OCI-LY1 (cell line): ENCODE results near the gene EDDM3A.

Experiments used
- H2AFZ ChIP-seq: fragments of 200-600 bp; sonication (generic), shearing (Covaris generic); 2 replicates; pipeline ENCODE4 v1.6.0; 2014; ENCODE audit warnings: antibody characterized with exemption, mild to moderate bottlenecking, low read length
- H3F3A ChIP-seq: fragments of 200-600 bp; sonication (generic), shearing (Covaris generic); 2 replicates; pipeline ENCODE4 v1.6.0; 2014; ENCODE audit warnings: mild to moderate bottlenecking, antibody characterized with exemption, low read length, moderate library complexity; ENCODE audit not compliant: insufficient read depth
- H3K27ac ChIP-seq: fragments of 200-600 bp; sonication (generic); 2 replicates; pipeline ENCODE4 v1.5.1; 2014; ENCODE audit warnings: low read length, mixed run types, mild to moderate bottlenecking, low read depth; ENCODE audit not compliant: poor library complexity, severe bottlenecking
- H3K27me3 ChIP-seq: fragments of 200-600 bp; sonication (generic); 2 replicates; pipeline ENCODE4 v1.6.0; 2014; ENCODE audit warnings: antibody characterized with exemption, mild to moderate bottlenecking, low read length, moderate library complexity; ENCODE audit not compliant: insufficient read depth
- H3K36me3 ChIP-seq: fragments of 200-600 bp; sonication (generic); 2 replicates; pipeline ENCODE4 v1.6.1; 2014; ENCODE audit warnings: mild to moderate bottlenecking, antibody characterized with exemption, low read length, moderate library complexity, mixed read lengths; ENCODE audit not compliant: insufficient read depth
- H3K4me1 ChIP-seq: fragments of 200-600 bp; sonication (generic); 2 replicates; pipeline ENCODE4 v1.5.1; 2014; ENCODE audit warnings: mild to moderate bottlenecking, low read length, moderate library complexity; ENCODE audit not compliant: insufficient read depth, severe bottlenecking
- H3K4me2 ChIP-seq: fragments of 200-600 bp; sonication (generic), shearing (Covaris generic); 2 replicates; pipeline ENCODE4 v1.6.1; 2014; ENCODE audit warnings: low read length
- H3K4me3 ChIP-seq: fragments of 200-600 bp; sonication (generic); 2 replicates; pipeline ENCODE4 v1.5.1; 2014; ENCODE audit warnings: low read length, low read depth, mild to moderate bottlenecking, mixed read lengths; ENCODE audit not compliant: poor library complexity, severe bottlenecking
- H3K79me2 ChIP-seq: fragments of 200-600 bp; shearing (Covaris generic); 2 replicates; pipeline ENCODE4 v1.6.1; 2016; ENCODE audit warnings: mixed run types, low read length, mixed read lengths; ENCODE audit not compliant: insufficient read depth
- H3K9ac ChIP-seq: fragments of 200-600 bp; sonication (generic), shearing (Covaris generic); 2 replicates; pipeline ENCODE4 v1.6.1; 2014; ENCODE audit warnings: mild to moderate bottlenecking, low read length, mixed read lengths
- H3K9me2 ChIP-seq: fragments of 200-600 bp; sonication (generic), shearing (Covaris generic); 2 replicates; pipeline ENCODE4 v1.6.1; 2014; ENCODE audit warnings: low read depth, mild to moderate bottlenecking, low read length, mixed read lengths
- H3K9me3 ChIP-seq: fragments of 200-600 bp; shearing (Covaris generic); 2 replicates; pipeline ENCODE4 v1.6.1; 2014; ENCODE audit warnings: low read length, mixed read lengths
- H4K20me1 ChIP-seq: fragments of 200-600 bp; sonication (generic), shearing (Covaris generic); 2 replicates; pipeline ENCODE4 v1.6.0; 2016; ENCODE audit warnings: mild to moderate bottlenecking, low read length; ENCODE audit not compliant: insufficient read depth
- CTCF ChIP-seq: fragments of 200-600 bp; sonication (generic), shearing (Covaris generic); IDR thresholded peaks from 2 replicates; pipeline ENCODE4 v1.5.1; 2017; ENCODE audit warnings: mild to moderate bottlenecking, antibody characterized with exemption, low read length, moderate library complexity, mixed read lengths
- EZH2 ChIP-seq: fragments of 200-600 bp; sonication (generic), shearing (Covaris generic); IDR thresholded peaks from 2 replicates; pipeline ENCODE4 v1.8.0; 2017; ENCODE audit warnings: borderline replicate concordance, mixed run types, mild to moderate bottlenecking, antibody characterized with exemption, low read length, moderate library complexity, mixed read lengths

EDDM3A gene

GRCh38 chr14:20775901-20776300 is 30.2 kb downstream of the EDDM3A start:
- Histone ChIP-seq H3K9me2 (no peaks in the 10 kb centered on the region), H3K4me3 (no peak overlapping the region), H3K4me1 (no peaks in the 10 kb centered on the region), H3K4me2 (no peak overlapping the region), H3F3A (no peaks in the 10 kb centered on the region), H4K20me1 (no peaks in the 10 kb centered on the region), H3K9ac (no peak overlapping the region), H3K9me3 (no peaks in the 10 kb centered on the region), H2AFZ (no peak overlapping the region), H3K27ac (no peak overlapping the region), H3K36me3 (no peaks in the 10 kb centered on the region), H3K27me3 (no peaks in the 10 kb centered on the region), H3K79me2 (no peaks in the 10 kb centered on the region)
- TF ChIP-seq EZH2 (no peak), CTCF (no peak)

GRCh38 chr14:20781803-20782202 is 36.1 kb downstream of the EDDM3A start:
- H3K9me3 ChIP-seq, result no peaks in the 10 kb centered on the region
- H3K27me3 ChIP-seq, result no peaks in the 10 kb centered on the region
- no peak overlapping the region for H3K27ac ChIP-seq
- TF ChIP-seq EZH2, result no peak
- TF ChIP-seq CTCF, result no peak
- H3K4me2 ChIP-seq, result no peak overlapping the region
- H4K20me1 ChIP-seq, result no peaks in the 10 kb centered on the region
- no peak overlapping the region for H3K4me3 ChIP-seq
- H3K9me2 ChIP-seq, result no peaks in the 10 kb centered on the region
- H3K9ac ChIP-seq, result no peak overlapping the region
- H3K36me3 ChIP-seq, result no peaks in the 10 kb centered on the region
- H3K79me2 ChIP-seq, result no peaks in the 10 kb centered on the region
- no peaks in the 10 kb centered on the region for H3F3A ChIP-seq
- H2AFZ ChIP-seq, result no peak overlapping the region
- H3K4me1 ChIP-seq, result no peaks in the 10 kb centered on the region

- Histone ChIP-seq H2AFZ (no peak overlapping the region), H3F3A (no peaks in the 10 kb centered on the region), H3K4me1 (no peaks in the 10 kb centered on the region), H3K4me3 (no peak overlapping the region), H3K27ac (no peak overlapping the region), H3K9me2 (no peaks in the 10 kb centered on the region), H3K4me2 (no peak overlapping the region), H3K9me3 (no peaks in the 10 kb centered on the region), H3K79me2 (no peaks in the 10 kb centered on the region), H3K36me3 (no peaks in the 10 kb centered on the region), H3K27me3 (no peaks in the 10 kb centered on the region), H4K20me1 (no peaks in the 10 kb centered on the region), H3K9ac (no peak overlapping the region)
- TF ChIP-seq EZH2 (no peak), CTCF (no peak)
Measured at GRCh38 chr14:20782280-20782890, 36.7 kb downstream of the EDDM3A start.
